ENCODE measurements around the gene OPN3. TPM values are rescaled to one million over a fixed set of nuclear protein-coding genes. Genes with fewer than 3 reads are reported as not detected.

The OPN3 gene
- total RNA-seq, 2 experiments from 2014 or later: 10.7 to 18.9 TPM

DNA sequence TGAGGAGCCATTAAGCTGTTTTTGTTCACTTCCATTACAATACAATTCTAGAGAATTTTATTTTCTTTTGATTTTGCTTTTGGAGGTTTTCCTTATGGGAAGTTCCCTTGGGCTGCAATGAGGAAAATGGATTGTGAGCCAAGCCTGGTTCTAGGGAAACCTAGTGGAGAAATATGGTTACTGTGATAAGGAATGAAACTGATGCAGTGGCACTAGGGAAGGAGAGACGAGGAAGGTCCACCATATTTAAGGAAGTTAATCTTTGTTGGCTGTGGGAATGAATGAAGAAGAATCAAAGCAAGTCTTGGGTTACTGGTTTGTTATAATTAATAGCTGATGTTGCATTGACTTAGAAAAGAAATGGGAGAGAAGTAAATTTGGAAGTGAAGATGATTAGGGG is 28.4 kb downstream of the OPN3 start:
- Histone ChIP-seq H3K4me3 (ENCODE audit: low read depth, low read length, poor library complexity, severe bottlenecking) (no peak overlapping the region), H3K9me3 (ENCODE audit: low read length) (no peaks in the 10 kb centered on the region), H3K79me2 (ENCODE audit: insufficient read depth, low read depth, low read length) (no peaks in the 10 kb centered on the region), H3K36me3 (ENCODE audit: insufficient read depth, low read length) (no peaks in the 10 kb centered on the region), H3K27ac (ENCODE audit: low read depth, low read length, poor library complexity, severe bottlenecking) (no peak overlapping the region), H3K4me1 (ENCODE audit: insufficient read depth, low read length, poor library complexity, severe bottlenecking) (peaks cover 8% of the 10 kb centered on the region), H3K4me2 (ENCODE audit: low read length) (no peak overlapping the region), H2AFZ (ENCODE audit: low read length) (no peak overlapping the region; the same call in 1 of the 2 replicates), H3K9me2 (ENCODE audit: insufficient read depth, low read length) (no peaks in the 10 kb centered on the region), H4K20me1 (ENCODE audit: insufficient read depth, low read length) (no peaks in the 10 kb centered on the region)
- no peak for DNase-seq (ENCODE audit: low spot score)
- no peak for TF ChIP-seq EZH2phosphoT487 (IDR thresholded peaks at IDR 0.05; ENCODE audit: borderline replicate concordance, low read depth, low read length)
- TF ChIP-seq, protein P1, sequence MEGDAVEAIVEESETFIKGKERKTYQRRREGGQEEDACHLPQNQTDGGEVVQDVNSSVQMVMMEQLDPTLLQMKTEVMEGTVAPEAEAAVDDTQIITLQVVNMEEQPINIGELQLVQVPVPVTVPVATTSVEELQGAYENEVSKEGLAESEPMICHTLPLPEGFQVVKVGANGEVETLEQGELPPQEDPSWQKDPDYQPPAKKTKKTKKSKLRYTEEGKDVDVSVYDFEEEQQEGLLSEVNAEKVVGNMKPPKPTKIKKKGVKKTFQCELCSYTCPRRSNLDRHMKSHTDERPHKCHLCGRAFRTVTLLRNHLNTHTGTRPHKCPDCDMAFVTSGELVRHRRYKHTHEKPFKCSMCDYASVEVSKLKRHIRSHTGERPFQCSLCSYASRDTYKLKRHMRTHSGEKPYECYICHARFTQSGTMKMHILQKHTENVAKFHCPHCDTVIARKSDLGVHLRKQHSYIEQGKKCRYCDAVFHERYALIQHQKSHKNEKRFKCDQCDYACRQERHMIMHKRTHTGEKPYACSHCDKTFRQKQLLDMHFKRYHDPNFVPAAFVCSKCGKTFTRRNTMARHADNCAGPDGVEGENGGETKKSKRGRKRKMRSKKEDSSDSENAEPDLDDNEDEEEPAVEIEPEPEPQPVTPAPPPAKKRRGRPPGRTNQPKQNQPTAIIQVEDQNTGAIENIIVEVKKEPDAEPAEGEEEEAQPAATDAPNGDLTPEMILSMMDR (conservative IDR thresholded peaks at IDR 0.05; ENCODE audit: low read length): no peak
- ChIA-PET CTCF (ENCODE audit: unreplicated experiment) (interaction anchor here (1.9 kb wide), 1 partner anchor 9 kb away, joined by 7 read pairs; no protein-coding TSS in a partner anchor), POLR2A (interaction anchor here (0.7 to 1.9 kb wide), 8 partner anchors 13 to 705 kb away, joined by 3 to 6 read pairs (median 4); no protein-coding TSS in a partner anchor)
- no TSS peak for BruUV-seq (replicated peaks)
- intact Hi-C loops (cut with micrococcal nuclease; ENCODE audit: unreplicated experiment): loop anchor here (1.0 to 5.0 kb wide), 5 partner anchors 15 to 406 kb away; partner anchors contain the start of gene EXO1

DNA sequence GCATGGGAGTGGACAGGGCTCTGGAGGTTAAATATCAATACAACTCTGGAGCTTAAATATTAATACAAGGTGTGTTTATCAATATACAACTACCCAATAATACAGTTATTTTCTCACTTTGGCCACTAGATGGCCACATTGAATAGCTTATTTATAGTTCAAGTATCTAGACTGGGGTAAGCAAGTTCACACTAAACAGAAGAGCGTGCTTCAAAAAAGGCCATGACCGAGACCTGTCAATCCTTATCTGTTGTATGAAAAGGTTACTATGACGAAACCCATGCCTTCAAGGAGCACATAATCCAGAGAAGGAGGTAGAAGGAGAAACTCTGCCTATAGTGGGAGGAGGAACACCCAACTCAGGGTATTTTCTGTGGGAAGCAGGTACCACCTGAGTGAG is 29.1 kb downstream of the OPN3 start:
- H3K36me3 ChIP-seq (ENCODE audit: insufficient read depth, low read length): no peaks in the 10 kb centered on the region
- H3K4me2 ChIP-seq (ENCODE audit: low read length): no peak overlapping the region
- peaks cover 8% of the 10 kb centered on the region for H3K4me1 ChIP-seq (ENCODE audit: insufficient read depth, low read length, poor library complexity, severe bottlenecking)
- H4K20me1 ChIP-seq (ENCODE audit: insufficient read depth, low read length): no peaks in the 10 kb centered on the region
- no peak overlapping the region for H3K27ac ChIP-seq (ENCODE audit: low read depth, low read length, poor library complexity, severe bottlenecking)
- CTCF ChIA-PET (ENCODE audit: unreplicated experiment): interaction anchor here (0.6 to 1.9 kb wide), 6 partner anchors 9 to 28 kb away, joined by 3 to 7 read pairs (median 4); no protein-coding TSS in a partner anchor
- DNase-seq (ENCODE audit: low spot score): peak; percentile 82
- H3K4me3 ChIP-seq (ENCODE audit: low read depth, low read length, poor library complexity, severe bottlenecking): no peak overlapping the region
- H2AFZ ChIP-seq (ENCODE audit: low read length): peak overlapping the region; percentile 54; the same call in 1 of the 2 replicates
- BruUV-seq (replicated peaks): no TSS peak
- H3K79me2 ChIP-seq (ENCODE audit: insufficient read depth, low read depth, low read length): no peaks in the 10 kb centered on the region
- TF ChIP-seq, protein P1 (conservative IDR thresholded peaks at IDR 0.05; ENCODE audit: low read length): peak; percentile 92
- TF ChIP-seq EZH2phosphoT487 (IDR thresholded peaks at IDR 0.05; ENCODE audit: borderline replicate concordance, low read depth, low read length): no peak
- intact Hi-C loops (cut with micrococcal nuclease; ENCODE audit: unreplicated experiment): loop anchor here (1.0 to 5.0 kb wide), 5 partner anchors 16 to 406 kb away; partner anchors contain the start of gene EXO1
- POLR2A ChIA-PET: interaction anchor here (0.6 to 1.9 kb wide), 13 partner anchors 12 to 704 kb away, joined by 3 to 6 read pairs (median 3); no protein-coding TSS in a partner anchor
- H3K9me2 ChIP-seq (ENCODE audit: insufficient read depth, low read length): no peaks in the 10 kb centered on the region
- H3K9me3 ChIP-seq (ENCODE audit: low read length): no peaks in the 10 kb centered on the region
